ENCODE measurements around the gene CCDC80. TPM values are rescaled to one million over a fixed set of nuclear protein-coding genes. Genes with fewer than 3 reads are reported as not detected.

The CCDC80 gene
- polyA plus RNA-seq, 1 donor from 2014 or later = 0.14 TPM

DNA sequence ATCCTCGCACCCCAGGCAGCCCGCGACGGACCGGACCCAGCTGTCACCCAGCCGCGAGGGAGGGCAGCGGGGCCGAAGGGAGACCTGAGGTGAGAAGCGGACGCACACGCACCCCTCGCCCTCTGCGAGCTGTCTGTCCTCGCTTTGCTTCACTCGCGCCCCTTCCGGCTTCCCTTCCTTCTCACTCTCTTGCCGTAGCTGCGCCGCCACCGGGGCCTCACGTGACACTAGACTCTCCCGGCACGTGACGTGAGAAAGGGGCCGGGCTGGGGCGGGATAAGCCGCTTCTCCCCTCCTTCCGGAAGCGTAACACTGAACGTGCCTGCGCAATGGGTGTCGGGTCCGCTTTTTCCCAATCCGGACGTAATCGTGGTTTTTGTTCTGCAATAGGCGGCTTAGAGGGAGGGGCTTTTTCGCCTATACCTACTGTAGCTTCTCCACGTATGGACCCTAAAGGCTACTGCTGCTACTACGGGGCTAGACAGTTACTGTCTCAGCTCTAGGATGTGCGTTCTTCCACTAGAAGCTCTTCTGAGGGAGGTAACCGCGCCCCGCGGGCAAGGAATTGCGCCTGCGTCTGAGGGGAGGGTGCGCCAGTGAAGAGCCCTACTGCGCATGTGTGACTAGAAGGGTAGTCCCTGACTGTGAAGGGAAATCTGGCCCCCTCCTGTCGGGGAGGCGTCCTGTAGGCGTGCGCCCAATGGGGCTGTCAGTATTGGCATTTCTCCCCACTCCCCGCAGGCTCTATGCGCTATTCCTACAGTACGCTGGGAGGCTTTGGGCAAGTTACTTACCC, 79.0 kb downstream of the CCDC80 start, which contains the start of the genes ATG3 and SLC35A5:
Gene ATG3, minus strand, starts transcription at position 229 of the 796 bp plus-strand sequence. CDS start 434 bp downstream, outside the sequence.
Gene SLC35A5, plus strand, starts transcription at position 312 of the 796 bp plus-strand sequence. CDS start 1,359 bp downstream, outside the sequence.
- Mint-ChIP-seq H3K36me3 (peaks cover 9% of the 10 kb centered on the region), H3K27ac (peak within 1 kb of the TSS; percentile 95 to 100 (median 99)), H3K9me3 (no peaks in the 10 kb centered on the region), H3K4me3 (peak within 1 kb of the TSS; percentile 94 to 100 (median 98)), H3K4me1 (peaks cover 29 to 50% (median 39%) of the 10 kb centered on the region in 3 donors), H3K27me3 (no peaks in the 10 kb centered on the region)

DNA sequence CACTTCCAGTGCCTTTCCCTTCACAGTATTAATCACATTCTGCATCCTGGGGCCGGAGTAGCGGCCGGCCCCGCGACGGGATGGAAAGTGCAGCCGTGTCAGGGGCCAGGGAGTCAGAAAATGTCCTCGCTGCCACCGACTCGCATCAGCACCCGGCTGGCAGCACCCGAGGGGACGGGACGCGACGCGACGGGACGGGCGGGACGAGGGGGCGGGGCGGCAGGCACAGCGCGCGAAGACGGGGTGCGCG, 79.5 kb downstream of the CCDC80 start:
- H3K27ac Mint-ChIP-seq = peak overlapping the region; percentile 95 to 100 (median 99)
- peaks cover 8% of the 10 kb centered on the region for H3K36me3 Mint-ChIP-seq
- H3K9me3 Mint-ChIP-seq = no peaks in the 10 kb centered on the region
- H3K4me3 Mint-ChIP-seq = peak overlapping the region; percentile 94 to 100 (median 98)
- H3K4me1 Mint-ChIP-seq = peaks cover 28 to 46% (median 36%) of the 10 kb centered on the region in 3 donors
- H3K27me3 Mint-ChIP-seq = no peaks in the 10 kb centered on the region

DNA sequence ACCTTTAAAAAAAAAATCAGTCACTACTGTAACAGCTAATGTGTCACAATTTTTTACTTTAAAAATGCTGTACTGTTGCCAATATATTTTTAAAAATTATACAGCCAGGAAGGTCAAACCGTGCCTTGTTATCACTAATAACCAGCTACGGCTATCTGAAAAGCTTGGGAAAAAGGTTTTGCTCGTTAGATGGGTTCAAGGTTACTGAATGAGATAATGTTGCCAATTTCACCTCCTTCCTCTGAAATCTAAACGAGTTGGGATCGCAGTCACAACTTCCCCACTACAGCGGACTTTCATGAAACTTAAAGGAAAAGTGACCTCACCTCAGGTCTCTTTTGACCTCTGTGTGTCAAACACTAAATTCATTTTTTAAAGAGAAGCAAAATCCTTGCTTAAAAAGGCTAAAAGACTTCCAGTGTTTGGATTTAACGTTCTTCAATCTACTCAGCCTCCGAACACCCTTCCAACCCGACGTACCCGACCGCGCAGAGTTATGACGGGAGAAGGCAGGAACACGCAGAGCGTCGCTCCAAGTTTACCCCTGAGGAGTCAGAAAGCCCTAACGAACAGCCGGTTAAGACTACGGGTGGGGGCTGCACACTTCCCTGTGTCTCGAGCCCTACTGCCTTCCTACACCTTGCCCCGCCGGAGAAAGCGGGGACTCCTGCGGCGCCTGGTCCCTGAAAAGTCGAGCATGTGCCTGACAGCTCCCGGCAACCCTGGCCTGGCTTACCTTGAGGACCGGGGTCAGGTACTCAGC, 80.0 kb downstream of the CCDC80 start:
- Mint-ChIP-seq H3K27ac (peak overlapping the region; percentile 95 to 100 (median 99)), H3K4me1 (peaks cover 30 to 45% (median 37%) of the 10 kb centered on the region in 3 donors)

DNA sequence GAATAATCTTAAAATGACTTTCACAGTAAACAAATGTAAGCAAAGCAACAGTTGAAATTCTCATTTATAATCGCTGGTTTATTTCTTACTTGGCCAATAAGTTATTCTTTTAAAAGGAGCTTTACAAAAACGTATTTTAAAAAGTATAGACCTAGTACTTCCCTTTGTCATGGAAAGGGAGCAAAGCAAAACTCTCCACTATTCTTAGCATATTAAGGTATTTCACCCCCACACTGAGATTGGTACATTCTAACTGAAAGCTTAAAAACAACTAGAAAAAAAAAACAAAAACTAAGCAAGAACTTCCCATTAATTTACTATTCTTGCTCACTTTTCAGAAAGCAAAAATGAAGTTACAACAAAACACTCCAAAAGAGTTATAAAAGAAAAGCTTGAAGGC, 80.6 kb downstream of the CCDC80 start:
- peaks cover 36 to 50% (median 43%) of the 10 kb centered on the region in 3 donors for H3K4me1 Mint-ChIP-seq
- no peaks in the 10 kb centered on the region for H3K27me3 Mint-ChIP-seq
- H3K9me3 Mint-ChIP-seq = no peaks in the 10 kb centered on the region
- H3K36me3 Mint-ChIP-seq = peaks cover 4% of the 10 kb centered on the region
- peak overlapping the region; percentile 94 to 100 (median 98) for H3K4me3 Mint-ChIP-seq
- peak overlapping the region; percentile 95 to 100 (median 99) for H3K27ac Mint-ChIP-seq

More for the DNA sequence above, 80.0 kb downstream of the CCDC80 start:
- H3K4me3 Mint-ChIP-seq = peak overlapping the region; percentile 94 to 100 (median 98)
- no peaks in the 10 kb centered on the region for H3K27me3 Mint-ChIP-seq
- H3K36me3 Mint-ChIP-seq = peaks cover 4% of the 10 kb centered on the region
- no peaks in the 10 kb centered on the region for H3K9me3 Mint-ChIP-seq

DNA sequence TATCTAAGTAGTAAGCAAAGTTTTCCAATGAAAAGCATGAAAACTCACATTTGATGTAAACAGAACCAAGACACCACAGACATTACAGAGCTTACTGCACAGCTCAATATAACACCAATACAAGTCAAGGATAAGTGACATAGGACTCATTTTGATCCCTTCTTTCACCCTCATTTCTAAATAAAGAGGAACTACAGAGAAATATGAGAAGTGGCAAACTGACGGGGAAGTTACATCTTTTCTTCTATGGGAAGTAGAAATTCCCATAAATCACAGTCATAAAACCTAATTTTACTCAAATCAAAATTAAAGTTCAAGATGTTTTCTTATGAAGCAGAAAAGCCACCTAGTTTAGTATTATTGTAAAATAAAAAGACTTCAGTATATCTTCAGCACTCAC, 83.0 kb downstream of the CCDC80 start:
- no peak overlapping the region for H3K27ac Mint-ChIP-seq
- H3K27me3 Mint-ChIP-seq = no peaks in the 10 kb centered on the region
- peaks cover 4% of the 10 kb centered on the region for H3K36me3 Mint-ChIP-seq
- no peaks in the 10 kb centered on the region for H3K9me3 Mint-ChIP-seq
- peaks cover 36 to 48% (median 42%) of the 10 kb centered on the region in 3 donors for H3K4me1 Mint-ChIP-seq
- peak overlapping the region in 1 of 4 donors; percentile 5 for H3K4me3 Mint-ChIP-seq

DNA sequence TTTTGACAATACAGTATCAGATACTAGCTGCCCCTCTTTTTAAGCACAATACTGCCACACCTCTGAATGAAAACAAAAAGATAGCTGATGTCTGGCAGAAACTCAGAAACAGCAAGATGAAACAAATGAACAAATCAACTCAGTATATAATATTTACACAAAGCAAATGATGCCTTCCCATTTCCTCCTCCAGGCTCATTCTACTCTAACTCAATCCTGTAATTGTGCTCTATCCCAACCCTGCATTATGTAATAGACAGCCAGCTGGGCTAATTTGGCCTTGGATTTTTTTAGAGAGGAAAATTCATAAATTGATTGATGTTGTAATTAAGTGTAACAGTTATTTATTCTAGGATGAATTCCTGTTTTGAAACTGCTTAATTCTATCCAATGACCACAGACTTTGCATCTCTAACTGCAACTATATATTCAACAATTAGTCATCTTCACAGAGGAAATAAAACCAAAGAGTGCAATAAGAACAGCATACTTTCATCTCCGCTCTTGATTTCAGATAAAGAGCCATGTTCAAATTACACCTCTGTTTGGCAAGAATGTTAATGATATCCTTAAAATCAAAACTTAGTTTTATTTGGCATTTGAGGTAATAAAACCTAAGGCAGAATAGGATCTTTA, 85.3 kb downstream of the CCDC80 start:
- H3K27ac Mint-ChIP-seq = peak overlapping the region; percentile 18 to 69 (median 33)
- H3K9me3 Mint-ChIP-seq = no peaks in the 10 kb centered on the region
- peak overlapping the region in 2 of 4 donors; percentile 70 to 75 for H3K4me3 Mint-ChIP-seq
- H3K36me3 Mint-ChIP-seq = peaks cover 8% of the 10 kb centered on the region
- peaks cover 33 to 41% (median 37%) of the 10 kb centered on the region in 3 donors for H3K4me1 Mint-ChIP-seq
- H3K27me3 Mint-ChIP-seq = no peaks in the 10 kb centered on the region

DNA sequence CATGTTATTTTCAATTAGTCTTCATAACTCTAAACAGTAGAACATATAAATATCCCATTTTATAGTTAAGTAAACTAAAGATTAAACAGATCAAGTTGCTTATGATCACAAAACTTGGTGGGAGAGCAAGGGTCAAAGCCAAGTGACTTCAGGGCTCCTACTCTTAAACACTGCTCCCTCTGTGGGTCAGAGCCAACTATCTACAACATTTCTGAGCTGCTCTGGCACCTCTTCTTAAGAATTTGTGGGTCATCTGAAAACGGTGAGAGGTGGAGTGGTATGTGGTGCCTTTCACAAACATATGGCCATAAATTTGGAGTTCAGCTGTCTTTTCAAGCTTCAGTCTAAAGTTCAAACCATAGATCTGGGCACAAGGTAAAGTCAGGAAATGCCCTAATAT, 90.1 kb downstream of the CCDC80 start:
- no peaks in the 10 kb centered on the region for H3K9me3 Mint-ChIP-seq
- no peaks in the 10 kb centered on the region for H3K27me3 Mint-ChIP-seq
- H3K4me3 Mint-ChIP-seq = no peak overlapping the region
- H3K27ac Mint-ChIP-seq = no peak overlapping the region
- H3K4me1 Mint-ChIP-seq = peaks cover 16 to 18% (median 17%) of the 10 kb centered on the region in 3 donors
- H3K36me3 Mint-ChIP-seq = peaks cover 11% of the 10 kb centered on the region

Other genes starting within 250 kb of the CCDC80 start
- 85.4 TPM for gene BTLA, start 141.7 kb downstream of the CCDC80 start, polyA plus RNA-seq
- gene ATG3, start 79.2 kb downstream of the CCDC80 start, polyA plus RNA-seq = 61.7 TPM
- 28.0 TPM for gene SLC35A5, start 79.1 kb downstream of the CCDC80 start, polyA plus RNA-seq
- gene CD200R1L, start 205.7 kb upstream of the CCDC80 start, polyA plus RNA-seq = not detected